Measurements from ENCODE around the gene RAB31.

- TF ChIP-seq HDAC2 (IDR thresholded peaks at IDR 0.05) (no peak), RAD21 (conservative IDR thresholded peaks at IDR 0.05 in 1 of 2, IDR thresholded peaks at IDR 0.05 in 1 of 2) (no peak), CTCF (IDR thresholded peaks at IDR 0.05) (no peak), POLR2A (IDR thresholded peaks at IDR 0.05; ENCODE audit: low read length) (no peak), REST (IDR thresholded peaks at IDR 0.05) (no peak), KDM5A (IDR thresholded peaks at IDR 0.05) (no peak)
Measured at GRCh38 chr18:9688036-9688741, 19.9 kb upstream of the RAB31 start.

All from A549 (cell line).